MM.1S (cell line): ENCODE measurements around the gene HECTD4.

Experiments used
- DNase-seq: peaks from one replicate; pipeline ENCODE4 v3.0.0-alpha.2; 2015
- H2AFZ ChIP-seq: fragments of 300-600 bp; sonication (generic); 2 replicates; pipeline ENCODE4 v1.6.0; 2016; ENCODE audit warnings: antibody characterized with exemption, low read length
- H3F3A ChIP-seq: fragments of 300-600 bp; sonication (generic); 2 replicates; pipeline ENCODE4 v1.6.1; 2016; ENCODE audit warnings: mild to moderate bottlenecking, antibody characterized with exemption, low read length, moderate library complexity, mixed read lengths; ENCODE audit not compliant: insufficient read depth
- H3K27ac ChIP-seq: fragments of 300-600 bp; sonication (generic); 2 replicates; pipeline ENCODE4 v1.5.1; 2016; ENCODE audit warnings: mild to moderate bottlenecking, low read length
- H3K27me3 ChIP-seq: fragments of 300-600 bp; sonication (generic); replicated peaks from 2 replicates; pipeline ENCODE4 v1.6.0; 2016; ENCODE audit warnings: low read length; ENCODE audit not compliant: insufficient read depth
- H3K36me3 ChIP-seq: fragments of 300-600 bp; sonication (generic); replicated peaks from 2 replicates; pipeline ENCODE4 v1.6.1; 2016; ENCODE audit warnings: mild to moderate bottlenecking, low read length, mixed read lengths; ENCODE audit not compliant: insufficient read depth
- H3K4me1 ChIP-seq: fragments of 300-600 bp; sonication (generic); 2 replicates; pipeline ENCODE4 v1.6.1; 2016; ENCODE audit warnings: low read length, mixed read lengths
- H3K4me2 ChIP-seq: fragments of 300-600 bp; sonication (generic); 2 replicates; pipeline ENCODE4 v1.6.0; 2016; ENCODE audit warnings: low read depth, low read length
- H3K4me3 ChIP-seq: fragments of 300-600 bp; sonication (generic); 2 replicates; pipeline ENCODE4 v1.5.1; 2016; ENCODE audit warnings: low read length, mixed read lengths
- H3K79me2 ChIP-seq: fragments of 300-600 bp; sonication (generic); 2 replicates; pipeline ENCODE4 v1.6.1; 2016; ENCODE audit warnings: mixed run types, low read length, mixed read lengths
- H3K9ac ChIP-seq: fragments of 300-600 bp; sonication (generic); 2 replicates; pipeline ENCODE4 v1.6.1; 2016; ENCODE audit warnings: low read length, mixed read lengths
- H3K9me2 ChIP-seq: fragments of 300-600 bp; sonication (generic); replicated peaks from 2 replicates; pipeline ENCODE4 v1.6.1; 2016; ENCODE audit warnings: mild to moderate bottlenecking, low read length, mixed read lengths; ENCODE audit not compliant: insufficient read depth
- H3K9me3 ChIP-seq: fragments of 300-600 bp; sonication (generic); replicated peaks from 2 replicates; pipeline ENCODE4 v1.6.1; 2016; ENCODE audit warnings: mild to moderate bottlenecking, low read length, mixed read lengths; ENCODE audit not compliant: insufficient read depth
- H4K20me1 ChIP-seq: fragments of 300-600 bp; sonication (generic); 2 replicates; pipeline ENCODE4 v1.6.1; 2016; ENCODE audit warnings: mild to moderate bottlenecking, low read length, moderate library complexity, mixed read lengths; ENCODE audit not compliant: insufficient read depth
- EZH2 ChIP-seq: fragments of 300-600 bp; sonication (generic); optimal IDR thresholded peaks from 2 replicates; pipeline ENCODE3; 2017; ENCODE audit warnings: low read depth, mild to moderate bottlenecking, antibody characterized with exemption, low read length, mixed read lengths
- EZH2phosphoT487 ChIP-seq: fragments of 300-600 bp; sonication (generic); IDR thresholded peaks from 2 replicates; pipeline ENCODE4 v1.6.1; 2018; ENCODE audit warnings: antibody characterized with exemption, low read length
- TF ChIP-seq, protein P1 (sequence below): fragments of 300-600 bp; sonication (generic); IDR thresholded peaks from 2 replicates; pipeline ENCODE4 v1.5.1; 2016; ENCODE audit warnings: antibody characterized with exemption, low read length, mixed read lengths

Gene HECTD4

DNA sequence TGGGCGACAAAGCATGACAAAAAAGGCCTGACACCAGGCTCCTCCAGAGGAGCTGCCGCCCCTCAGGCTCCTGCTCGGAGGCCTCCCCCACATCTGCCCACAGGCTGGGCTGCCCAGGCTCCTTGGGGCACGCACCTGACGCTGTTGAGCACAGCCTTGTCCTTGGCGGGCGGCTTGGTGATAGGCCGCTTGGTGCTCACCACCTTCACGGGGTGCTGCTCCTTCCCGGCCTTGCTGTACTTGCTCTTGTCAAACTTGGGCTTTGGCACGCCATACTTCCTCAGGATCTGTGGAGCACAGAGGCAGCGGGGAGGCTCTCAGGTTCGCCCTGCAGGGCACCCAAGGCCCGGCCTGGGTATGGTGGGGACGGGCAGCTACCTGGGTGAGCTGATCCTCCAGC is 203.4 kb downstream of the HECTD4 start:
- no peaks in the 10 kb centered on the region for H4K20me1 ChIP-seq
- no peaks in the 10 kb centered on the region for H3F3A ChIP-seq
- no peaks in the 10 kb centered on the region for H3K36me3 ChIP-seq
- no peak for TF ChIP-seq EZH2
- TF ChIP-seq, protein P1, sequence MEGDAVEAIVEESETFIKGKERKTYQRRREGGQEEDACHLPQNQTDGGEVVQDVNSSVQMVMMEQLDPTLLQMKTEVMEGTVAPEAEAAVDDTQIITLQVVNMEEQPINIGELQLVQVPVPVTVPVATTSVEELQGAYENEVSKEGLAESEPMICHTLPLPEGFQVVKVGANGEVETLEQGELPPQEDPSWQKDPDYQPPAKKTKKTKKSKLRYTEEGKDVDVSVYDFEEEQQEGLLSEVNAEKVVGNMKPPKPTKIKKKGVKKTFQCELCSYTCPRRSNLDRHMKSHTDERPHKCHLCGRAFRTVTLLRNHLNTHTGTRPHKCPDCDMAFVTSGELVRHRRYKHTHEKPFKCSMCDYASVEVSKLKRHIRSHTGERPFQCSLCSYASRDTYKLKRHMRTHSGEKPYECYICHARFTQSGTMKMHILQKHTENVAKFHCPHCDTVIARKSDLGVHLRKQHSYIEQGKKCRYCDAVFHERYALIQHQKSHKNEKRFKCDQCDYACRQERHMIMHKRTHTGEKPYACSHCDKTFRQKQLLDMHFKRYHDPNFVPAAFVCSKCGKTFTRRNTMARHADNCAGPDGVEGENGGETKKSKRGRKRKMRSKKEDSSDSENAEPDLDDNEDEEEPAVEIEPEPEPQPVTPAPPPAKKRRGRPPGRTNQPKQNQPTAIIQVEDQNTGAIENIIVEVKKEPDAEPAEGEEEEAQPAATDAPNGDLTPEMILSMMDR: no peak
- no peak for TF ChIP-seq EZH2phosphoT487
- no peak overlapping the region for H3K4me3 ChIP-seq
- no peak overlapping the region for H3K27ac ChIP-seq
- no peak for DNase-seq
- H3K79me2 ChIP-seq: no peaks in the 10 kb centered on the region
- H3K9me2 ChIP-seq: no peaks in the 10 kb centered on the region
- no peak overlapping the region for H3K9ac ChIP-seq
- H2AFZ ChIP-seq: no peak overlapping the region
- no peaks in the 10 kb centered on the region for H3K27me3 ChIP-seq
- no peaks in the 10 kb centered on the region for H3K4me1 ChIP-seq
- no peak overlapping the region for H3K4me2 ChIP-seq
- no peaks in the 10 kb centered on the region for H3K9me3 ChIP-seq

DNA sequence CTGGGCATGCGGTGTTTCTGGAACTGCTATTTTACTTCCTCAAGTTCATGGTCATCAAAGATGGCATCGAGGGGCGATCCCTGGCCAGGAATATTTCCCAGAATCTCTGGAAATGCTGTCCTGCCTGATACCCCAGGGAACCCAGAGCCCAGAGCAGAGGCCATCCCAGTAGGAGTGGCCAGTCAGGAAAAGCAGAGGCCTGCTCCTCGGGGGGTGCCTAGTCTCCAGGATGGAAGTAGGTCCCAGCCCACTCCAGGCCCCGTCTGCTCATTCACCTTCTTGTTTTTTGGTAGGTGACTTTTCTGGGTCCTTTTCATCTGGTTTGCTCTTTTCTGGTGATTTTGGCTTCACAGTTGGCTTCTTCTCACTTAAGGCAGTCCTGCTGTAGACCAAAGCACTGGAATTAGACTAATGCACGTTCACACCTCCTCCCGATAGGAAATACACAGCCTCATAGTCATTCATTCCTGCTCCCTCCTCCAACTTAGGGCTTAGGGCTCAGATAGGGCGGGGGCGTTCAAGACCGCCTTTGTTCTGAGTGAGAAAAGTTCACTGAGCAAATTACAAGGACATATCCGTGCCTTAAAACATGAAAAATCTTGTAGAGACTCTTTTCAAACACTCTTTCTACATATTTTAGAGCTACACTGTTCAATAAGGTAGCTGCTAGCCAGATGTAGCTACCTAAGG is 205.8 kb downstream of the HECTD4 start:
- Histone ChIP-seq H3K27me3 (no peaks in the 10 kb centered on the region), H3K4me2 (no peak overlapping the region), H3K27ac (no peak overlapping the region), H3K36me3 (no peaks in the 10 kb centered on the region), H3K9me2 (no peaks in the 10 kb centered on the region), H3K79me2 (no peaks in the 10 kb centered on the region), H3F3A (no peaks in the 10 kb centered on the region), H2AFZ (no peak overlapping the region), H3K9ac (no peak overlapping the region), H3K4me1 (no peaks in the 10 kb centered on the region), H3K9me3 (no peaks in the 10 kb centered on the region), H4K20me1 (no peaks in the 10 kb centered on the region), H3K4me3 (no peak overlapping the region)
- no peak for DNase-seq
- TF ChIP-seq EZH2phosphoT487 (no peak), EZH2 (no peak)
- TF ChIP-seq, protein P1: no peak

DNA sequence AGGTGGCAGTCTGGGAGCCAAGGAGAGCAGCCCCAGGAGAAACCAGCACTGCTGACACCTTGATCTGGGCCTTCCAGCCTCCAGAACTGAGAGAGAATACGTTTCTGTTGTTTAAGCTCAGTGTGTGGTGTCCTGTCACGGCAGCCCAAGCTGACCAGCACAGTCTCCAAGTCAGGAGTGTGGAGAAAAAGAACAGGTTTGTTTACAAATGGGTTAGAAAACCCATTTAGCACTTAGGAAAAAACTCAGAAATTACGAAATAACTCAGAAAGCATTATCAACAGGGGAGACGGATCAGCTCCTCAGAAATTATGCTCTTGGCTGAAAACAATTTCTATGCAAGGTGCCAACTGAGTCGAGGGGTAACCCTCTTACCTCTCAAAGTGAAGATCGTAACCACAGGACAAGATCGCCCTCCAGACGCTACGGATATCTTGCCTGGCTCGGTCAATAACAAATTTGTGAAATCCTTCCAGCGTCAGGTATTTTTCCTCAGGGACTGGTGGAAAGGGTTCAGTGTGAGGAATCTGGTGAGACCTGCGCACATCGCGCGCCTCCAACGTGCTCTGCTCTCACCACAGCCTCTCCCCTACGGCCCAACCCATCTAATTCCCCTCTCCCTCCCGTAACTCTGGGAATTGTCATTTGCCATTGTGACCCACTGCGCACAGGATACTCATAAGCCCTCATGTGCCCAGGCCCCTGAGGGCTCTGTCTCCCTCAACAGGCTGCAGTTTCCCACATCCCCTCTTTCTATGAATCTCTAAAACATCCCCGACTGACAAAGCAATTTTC is 206.7 kb downstream of the HECTD4 start:
- H4K20me1 ChIP-seq: no peaks in the 10 kb centered on the region
- no peaks in the 10 kb centered on the region for H3K36me3 ChIP-seq
- no peak overlapping the region for H3K4me3 ChIP-seq
- H3K4me2 ChIP-seq: no peak overlapping the region
- H2AFZ ChIP-seq: no peak overlapping the region
- TF ChIP-seq, protein P1: no peak
- no peak for TF ChIP-seq EZH2phosphoT487
- TF ChIP-seq EZH2: no peak
- no peaks in the 10 kb centered on the region for H3K9me3 ChIP-seq
- H3K9ac ChIP-seq: no peak overlapping the region
- no peaks in the 10 kb centered on the region for H3K4me1 ChIP-seq
- H3K27me3 ChIP-seq: no peaks in the 10 kb centered on the region
- H3K27ac ChIP-seq: no peak overlapping the region
- H3K9me2 ChIP-seq: no peaks in the 10 kb centered on the region
- no peak for DNase-seq
- no peaks in the 10 kb centered on the region for H3F3A ChIP-seq
- H3K79me2 ChIP-seq: no peaks in the 10 kb centered on the region
